Progenitor cell of endocrine pancreas (in vitro differentiated cells): ENCODE results near the gene ZDHHC14. TPM values are rescaled to one million over a fixed set of nuclear protein-coding genes. Genes with fewer than 3 reads are reported as not detected.
"Not testable (repeated sequence)": the region's sequence is repeated elsewhere in the genome, so short reads cannot be mapped to it uniquely, and the experiment has no call there.

Experiments
- DNase-seq: peaks from one replicate; pipeline ENCODE4 v3.0.0; 2021; ENCODE audit warnings: low spot score; ENCODE audit not compliant: unreplicated experiment
- H3K27ac Mint-ChIP-seq: 2 replicates; pipeline ENCODE4 v1.8.0; 2021; ENCODE audit warnings: mild to moderate bottlenecking, moderate library complexity, mixed read lengths
- H3K27me3 Mint-ChIP-seq: 2 replicates; pipeline ENCODE4 v1.8.0; 2021; ENCODE audit warnings: mixed read lengths
- H3K36me3 Mint-ChIP-seq: 2 replicates; pipeline ENCODE4 v1.8.0; 2022; ENCODE audit warnings: mixed read lengths; ENCODE audit not compliant: insufficient read depth
- H3K4me1 Mint-ChIP-seq: 2 replicates; pipeline ENCODE4 v1.8.0; 2021; ENCODE audit warnings: low read depth, mixed read lengths
- H3K4me3 Mint-ChIP-seq: 2 replicates; pipeline ENCODE4 v1.8.0; 2021; ENCODE audit warnings: low read depth, mild to moderate bottlenecking, moderate library complexity, mixed read lengths
- H3K9me3 Mint-ChIP-seq: 2 replicates; pipeline ENCODE4 v1.8.0; 2021; ENCODE audit warnings: low read depth, mixed read lengths
- CTCF ChIP-seq: fragments of 200-600 bp; sonication (generic); IDR thresholded peaks from one replicate; pipeline ENCODE4 v1.5.0; 2021; ENCODE audit warnings: antibody characterized with exemption, mild to moderate bottlenecking; ENCODE audit not compliant: unreplicated experiment
- total RNA-seq: library from RNA; stranded (reverse); gene quantifications from 2 replicates; pipeline ENCODE4 v1.2.1, GENCODE V29; 2021

Gene ZDHHC14
- total RNA-seq, 1 donor from 2014 or later: 9.0 TPM

DNA sequence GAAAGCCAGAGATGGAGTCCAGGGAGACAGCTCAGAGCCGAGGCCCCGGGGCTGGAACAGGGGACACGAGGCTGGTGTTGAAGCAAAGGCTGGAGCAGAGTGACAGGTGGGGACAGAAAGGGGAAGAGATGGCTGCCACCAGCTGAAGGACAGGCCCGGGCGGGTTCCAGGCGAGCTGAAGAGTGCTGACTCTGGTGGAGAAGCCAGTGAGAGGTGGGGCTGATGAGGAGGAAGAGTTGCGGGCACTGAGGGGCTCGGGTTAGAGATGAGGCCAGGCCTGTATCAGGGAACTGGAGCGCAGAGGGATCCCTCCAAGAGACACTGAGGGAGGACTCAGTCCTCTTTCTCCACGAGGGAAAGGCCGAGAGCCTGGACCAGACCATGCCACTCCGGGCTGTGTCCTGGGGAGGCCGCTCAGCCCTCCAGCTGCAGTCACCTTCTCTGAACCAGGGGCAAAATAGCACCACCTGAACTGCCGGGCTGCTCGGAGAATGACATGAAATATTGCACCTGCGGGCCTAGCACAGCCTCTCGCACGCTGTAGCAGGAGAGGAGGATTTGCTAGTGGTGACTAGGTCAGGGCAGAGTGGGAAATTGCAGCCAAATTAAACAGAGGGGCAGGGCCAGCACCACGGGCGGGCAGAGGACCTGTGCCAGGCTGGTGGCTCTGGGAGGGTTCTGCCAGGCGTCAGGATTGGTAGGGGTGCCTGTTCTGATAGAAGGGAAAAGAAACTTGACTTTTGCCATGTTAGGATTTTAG lies 175.9 kb downstream of the ZDHHC14 start:
- H3K27me3 Mint-ChIP-seq: peaks cover 10% of the 10 kb centered on the region
- H3K4me1 Mint-ChIP-seq: peaks cover 19% of the 10 kb centered on the region
- DNase-seq: no peak
- H3K4me3 Mint-ChIP-seq: no peak overlapping the region
- no peaks in the 10 kb centered on the region for H3K36me3 Mint-ChIP-seq
- H3K27ac Mint-ChIP-seq: peak overlapping the region; percentile 53
- no peaks in the 10 kb centered on the region for H3K9me3 Mint-ChIP-seq
- no peak for TF ChIP-seq CTCF

GRCh38 chr6:157557559-157557958 lies 176.6 kb downstream of the ZDHHC14 start:
- no peak for TF ChIP-seq CTCF
- Mint-ChIP-seq H3K27me3 (peaks cover 6% of the 10 kb centered on the region), H3K27ac (no peak overlapping the region), H3K9me3 (no peaks in the 10 kb centered on the region), H3K4me3 (no peak overlapping the region), H3K4me1 (peaks cover 19% of the 10 kb centered on the region), H3K36me3 (no peaks in the 10 kb centered on the region)
- no peak for DNase-seq

- no peak for DNase-seq
- Mint-ChIP-seq H3K27ac (no peak overlapping the region), H3K36me3 (no peaks in the 10 kb centered on the region), H3K27me3 (peaks cover 3% of the 10 kb centered on the region), H3K4me3 (no peak overlapping the region), H3K9me3 (no peaks in the 10 kb centered on the region), H3K4me1 (peaks cover 17% of the 10 kb centered on the region)
- no peak for TF ChIP-seq CTCF
These were observed 177.1 kb downstream of the ZDHHC14 start for GRCh38 chr6:157558049-157558448.

DNA sequence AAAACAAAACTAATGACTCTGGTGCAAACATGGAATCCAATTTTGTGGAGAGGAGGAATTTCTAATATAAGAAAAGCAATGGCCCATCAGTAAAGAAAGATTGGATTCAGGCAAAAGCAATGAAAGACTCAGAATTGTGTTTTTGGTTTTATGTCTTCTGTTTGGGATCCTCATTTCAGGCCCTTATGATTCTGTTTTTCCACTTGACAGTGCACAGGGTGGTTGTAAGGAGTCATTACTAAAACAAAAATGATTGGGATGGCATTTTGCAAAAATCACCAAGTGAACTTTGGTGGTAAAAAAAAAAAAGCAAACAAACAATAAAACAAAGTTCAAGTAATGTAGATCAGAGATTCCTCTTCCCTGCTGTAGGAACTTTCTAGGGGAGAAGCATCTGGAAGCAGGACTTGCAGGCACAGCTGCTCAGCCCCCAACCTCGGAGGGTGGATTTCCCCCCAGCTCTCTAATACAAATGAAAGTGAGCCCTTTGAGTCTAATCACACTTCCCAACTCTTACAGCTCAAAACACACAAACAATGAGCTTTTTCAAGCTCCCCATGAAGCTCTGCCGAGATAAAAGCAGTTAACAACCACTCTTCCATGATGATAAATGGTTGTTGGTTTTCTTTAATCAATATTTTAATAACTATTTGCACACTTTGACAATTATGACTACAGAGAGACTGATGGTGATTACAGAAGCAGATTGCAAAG lies 177.7 kb downstream of the ZDHHC14 start:
- H3K9me3 Mint-ChIP-seq: no peaks in the 10 kb centered on the region
- peaks cover 3% of the 10 kb centered on the region for H3K27me3 Mint-ChIP-seq
- no peak overlapping the region for H3K4me3 Mint-ChIP-seq
- H3K4me1 Mint-ChIP-seq: peaks cover 17% of the 10 kb centered on the region
- no peak for TF ChIP-seq CTCF
- H3K27ac Mint-ChIP-seq: no peak overlapping the region
- H3K36me3 Mint-ChIP-seq: no peaks in the 10 kb centered on the region
- DNase-seq: no peak

DNA sequence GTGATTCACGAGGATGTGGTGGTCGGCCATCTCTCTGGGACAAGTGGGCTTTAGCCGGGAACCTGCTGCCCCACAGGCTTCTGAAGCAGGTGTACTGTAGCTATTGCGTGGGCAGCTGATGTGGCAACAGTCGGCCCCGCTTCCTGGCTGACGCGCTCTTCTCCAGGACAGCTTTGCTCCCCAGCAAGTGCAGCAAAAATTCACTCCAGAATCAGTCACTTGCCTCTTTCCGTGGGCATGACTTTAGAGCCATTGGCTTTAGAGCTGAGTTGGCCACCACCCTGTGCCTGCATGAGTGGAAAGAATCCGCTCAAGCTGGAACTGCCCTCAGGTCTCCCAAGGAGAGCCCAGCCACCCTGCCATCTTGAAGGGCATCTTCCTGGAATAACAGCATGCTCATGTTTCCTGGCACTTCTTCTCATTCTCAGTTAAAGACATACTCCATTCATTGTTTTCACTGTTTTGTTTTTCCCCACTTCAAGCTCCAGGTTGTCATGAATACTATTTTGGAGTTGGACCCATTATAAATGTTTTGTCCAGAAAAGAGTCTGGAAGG lies 178.3 kb downstream of the ZDHHC14 start:
- no peaks in the 10 kb centered on the region for H3K36me3 Mint-ChIP-seq
- H3K27me3 Mint-ChIP-seq: peaks cover 3% of the 10 kb centered on the region
- DNase-seq: no peak
- no peak for TF ChIP-seq CTCF
- H3K4me1 Mint-ChIP-seq: peaks cover 17% of the 10 kb centered on the region
- no peaks in the 10 kb centered on the region for H3K9me3 Mint-ChIP-seq
- no peak overlapping the region for H3K4me3 Mint-ChIP-seq
- no peak overlapping the region for H3K27ac Mint-ChIP-seq

DNA sequence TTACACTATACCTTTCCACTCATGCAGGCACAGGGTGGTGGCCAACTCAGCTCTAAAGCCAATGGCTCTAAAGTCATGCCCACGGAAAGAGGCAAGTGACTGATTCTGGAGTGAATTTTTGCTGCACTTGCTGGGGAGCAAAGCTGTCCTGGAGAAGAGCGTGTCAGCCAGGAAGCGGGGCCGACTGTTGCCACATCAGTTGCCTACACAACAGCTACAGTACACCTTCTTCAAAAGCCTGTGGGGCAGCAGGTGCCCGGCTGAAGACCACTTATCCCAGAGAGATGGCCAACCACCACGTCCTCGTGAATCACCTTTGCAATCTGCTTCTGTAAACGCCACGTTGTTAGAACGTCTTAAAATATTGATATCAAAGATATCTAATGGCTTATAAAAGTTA lies 179.1 kb downstream of the ZDHHC14 start:
- DNase-seq, H3K4me3 Mint-ChIP-seq, H3K27me3 Mint-ChIP-seq, H3K27ac Mint-ChIP-seq, H3K36me3 Mint-ChIP-seq, H3K9me3 Mint-ChIP-seq: not testable (repeated sequence)
- H3K4me1 Mint-ChIP-seq: peaks cover 17% of the 10 kb centered on the region
